CD4-positive, alpha-beta memory T cell (primary cell): ENCODE data around the gene CDC42SE2. TPM values are rescaled to one million over a fixed set of nuclear protein-coding genes. Genes with fewer than 3 reads are reported as not detected.
"Not testable (repeated sequence)": the region's sequence is repeated elsewhere in the genome, so short reads cannot be mapped to it uniquely, and the experiment has no call there.

Source experiments
- CTCF ChIA-PET: fragments of 350-600 bp; sonication (Branson Sonifier 250); formaldehyde crosslinking; loops from one replicate; lab custom pipeline; 2021; ENCODE audit warnings: inconsistent platforms; ENCODE audit not compliant: partially characterized antibody; lab: Charles Lee
- POLR2A ChIA-PET: fragments of 350-600 bp; sonication (Branson Sonifier 250); formaldehyde crosslinking; loops from one replicate; lab custom pipeline; 2021; ENCODE audit not compliant: partially characterized antibody; lab: Charles Lee
- DNase-seq, 5 donors: peaks; one replicate each; pipeline versions ENCODE4 v3.0.0 to v3.0.0-alpha.2; 2020 to 2022; ENCODE audit warnings: mixed read lengths in 1 of 5
- H3K27ac ChIP-seq: one replicate; pipeline ENCODE4 v1.7.0; 2013; ENCODE audit warnings: low read depth, low read length
- H3K27me3 ChIP-seq: 2 replicates; pipeline ENCODE4 v1.7.0; 2013; ENCODE audit warnings: mild to moderate bottlenecking, low read length, moderate library complexity; ENCODE audit not compliant: insufficient read depth
- H3K36me3 ChIP-seq: 2 replicates; pipeline ENCODE4 v1.7.0; 2013; ENCODE audit warnings: mild to moderate bottlenecking, low read length, moderate library complexity; ENCODE audit not compliant: insufficient read depth
- H3K4me1 ChIP-seq: 2 replicates; pipeline ENCODE4 v1.7.0; 2013; ENCODE audit warnings: mild to moderate bottlenecking, low read length, moderate library complexity; ENCODE audit not compliant: insufficient read depth
- H3K4me3 ChIP-seq, 2 donors: one replicate each; pipeline ENCODE4 v1.7.0; 2013; ENCODE audit warnings: low read length in 2 of 2, mild to moderate bottlenecking in 1 of 2
- H3K9me3 ChIP-seq, 2 donors: one replicate each; pipeline ENCODE4 v1.7.0; 2013; ENCODE audit warnings: low read length in 2 of 2, control low read depth in 1 of 2; ENCODE audit not compliant: control insufficient read depth in 1 of 2
- H3K27ac Mint-ChIP-seq, 7 donors: one replicate each; pipeline ENCODE4 v1.8.0; 2020 to 2021; ENCODE audit warnings: mixed read lengths in 7 of 7, mild to moderate bottlenecking in 6 of 7, inconsistent platforms in 3 of 7, moderate library complexity in 3 of 7
- H3K27me3 Mint-ChIP-seq, 2 donors: one replicate each; pipeline ENCODE4 v1.8.0; 2020 to 2021; ENCODE audit warnings: mixed read lengths in 2 of 2
- H3K36me3 Mint-ChIP-seq, 2 donors: one replicate each; pipeline ENCODE4 v1.8.0; 2020 to 2021; ENCODE audit warnings: mixed read lengths in 2 of 2, inconsistent platforms in 1 of 2, mild to moderate bottlenecking in 1 of 2
- H3K4me1 Mint-ChIP-seq, 4 donors: one replicate each; pipeline ENCODE4 v1.8.0; 2020 to 2021; ENCODE audit warnings: mixed read lengths in 4 of 4, mild to moderate bottlenecking in 1 of 4
- H3K4me3 Mint-ChIP-seq, 8 donors: one replicate each; pipeline ENCODE4 v1.8.0; 2020 to 2021; ENCODE audit warnings: mixed read lengths in 8 of 8, mild to moderate bottlenecking in 7 of 8, moderate library complexity in 6 of 8, inconsistent platforms in 3 of 8
- H3K9me3 Mint-ChIP-seq, 8 donors: one replicate each; pipeline ENCODE4 v1.8.0; 2020 to 2021; ENCODE audit warnings: mixed read lengths in 8 of 8, mild to moderate bottlenecking in 5 of 8, inconsistent platforms in 3 of 8, moderate library complexity in 1 of 8
- intact Hi-C: fragments of 100-400 bp; cut with micrococcal nuclease; formaldehyde crosslinking; loops from one replicate; pipeline ENCODE4 v1.15.1; 2023
- polyA plus RNA-seq, 2 donors: library from polyadenylated mRNA; unstranded; fragments of 300-500 nt; fragmentation: Illumina TruSeq; gene quantifications; one replicate each; pipeline ENCODE4 v1.2.3, GENCODE V29; 2021
- total RNA-seq, 2 experiments: library from RNA; stranded (reverse); gene quantifications; one replicate each; pipeline ENCODE4 v1.2.3, GENCODE V29; 2021

Gene CDC42SE2
- total and polyA plus RNA-seq, 4 experiments from 2014 or later: 298 to 773 (median 365) TPM

- Mint-ChIP-seq H3K27ac (peak overlapping the region; percentile 95 to 99 (median 97)), H3K4me1 (peaks cover 67 to 93% (median 80%) of the 10 kb centered on the region in 4 donors), H3K4me3 (peak overlapping the region; percentile 41 to 79 (median 73)), H3K9me3 (peaks cover 0 to 3% (median 0%) of the 10 kb centered on the region in 8 donors), H3K27me3 (no peaks in the 10 kb centered on the region), H3K36me3 (peaks cover 84 to 90% of the 10 kb centered on the region in 2 donors)
- Histone ChIP-seq H3K4me3 (no peak overlapping the region), H3K27me3 (no peaks in the 10 kb centered on the region), H3K27ac (peak overlapping the region; percentile 85), H3K4me1 (peaks cover 77% of the 10 kb centered on the region), H3K36me3 (peaks cover 31% of the 10 kb centered on the region), H3K9me3 (no peaks in the 10 kb centered on the region)
- ChIA-PET CTCF (interaction anchor here (0.9 to 5.3 kb wide), 3 partner anchors 12 to 21 kb away, joined by 3 to 31 read pairs (median 20); no protein-coding TSS in a partner anchor), POLR2A (interaction anchor here (0.6 to 7.1 kb wide), 14 partner anchors 10 to 255 kb away, joined by 3 to 69 read pairs (median 6); partner anchors contain the start of gene CDC42SE2)
- DNase-seq: peak; percentile 75 to 88 (median 83)
- intact Hi-C loops: loop anchor here (2.0 kb wide), 1 partner anchor 13 kb away; no protein-coding TSS in a partner anchor
Measured at GRCh38 chr5:131394128-131394527, 130.3 kb downstream of the CDC42SE2 start.

GRCh38 chr5:131396015-131396414, 132.2 kb downstream of the CDC42SE2 start:
- intact Hi-C loops: loop anchor here (2.0 kb wide), 1 partner anchor 19 kb away; no protein-coding TSS in a partner anchor
- Mint-ChIP-seq H3K9me3 (peaks cover 0 to 8% (median 3%) of the 10 kb centered on the region in 8 donors), H3K27ac (peak overlapping the region; percentile 95 to 99 (median 97)), H3K27me3 (no peaks in the 10 kb centered on the region), H3K4me1 (peaks cover 55 to 80% (median 69%) of the 10 kb centered on the region in 4 donors), H3K4me3 (peak overlapping the region in 7 of 8 donors; percentile 3 to 77 (median 68)), H3K36me3 (peaks cover 81 to 89% of the 10 kb centered on the region in 2 donors)
- CTCF ChIA-PET: interaction anchor here (1.4 to 5.3 kb wide), 4 partner anchors 9 to 232 kb away, joined by 3 to 31 read pairs (median 12); no protein-coding TSS in a partner anchor
- no peaks in the 10 kb centered on the region for H3K27me3 ChIP-seq
- H3K27ac ChIP-seq: peak overlapping the region; percentile 85
- no peaks in the 10 kb centered on the region for H3K9me3 ChIP-seq
- peaks cover 60% of the 10 kb centered on the region for H3K4me1 ChIP-seq
- no peak overlapping the region for H3K4me3 ChIP-seq
- peaks cover 24% of the 10 kb centered on the region for H3K36me3 ChIP-seq
- no peak for DNase-seq
- POLR2A ChIA-PET: interaction anchor here (1.0 to 7.1 kb wide), 15 partner anchors 11 to 240 kb away, joined by 3 to 69 read pairs (median 6); partner anchors contain the start of genes CDC42SE2 and HINT1

- POLR2A ChIA-PET: interaction anchor here (1.0 to 7.1 kb wide), 15 partner anchors 9 to 241 kb away, joined by 3 to 69 read pairs (median 5); partner anchors contain the start of genes CDC42SE2 and HINT1
- Mint-ChIP-seq H3K27ac (peak overlapping the region; percentile 95 to 99 (median 97)), H3K4me3 (peak overlapping the region in 7 of 8 donors; percentile 35 to 77 (median 68))
Measured at GRCh38 chr5:131396630-131397273, 132.9 kb downstream of the CDC42SE2 start.

GRCh38 chr5:131399007-131399406, 135.2 kb downstream of the CDC42SE2 start:
- intact Hi-C loops, H3K27me3 Mint-ChIP-seq, CTCF ChIA-PET, H3K9me3 ChIP-seq, H3K27ac ChIP-seq, H3K4me3 ChIP-seq, H3K27me3 ChIP-seq, DNase-seq: not testable (repeated sequence)
- H3K9me3 Mint-ChIP-seq: peaks cover 0 to 26% (median 15%) of the 10 kb centered on the region in 8 donors
- peaks cover 37 to 56% (median 44%) of the 10 kb centered on the region in 4 donors for H3K4me1 Mint-ChIP-seq
- Histone ChIP-seq H3K36me3 (peaks cover 29% of the 10 kb centered on the region), H3K4me1 (peaks cover 35% of the 10 kb centered on the region)
- H3K27ac Mint-ChIP-seq: peak overlapping the region; percentile 27 to 97 (median 67)
- H3K4me3 Mint-ChIP-seq: peak overlapping the region in 1 of 8 donors; percentile 35
- H3K36me3 Mint-ChIP-seq: peaks cover 77 to 83% of the 10 kb centered on the region in 2 donors
- POLR2A ChIA-PET: interaction anchor here (0.6 to 1.0 kb wide), 2 partner anchors 15 to 30 kb away, joined by 3 read pairs; no protein-coding TSS in a partner anchor

More at GRCh38 chr5:131396630-131397273, 132.9 kb downstream of the CDC42SE2 start:
- Mint-ChIP-seq H3K9me3 (peaks cover 0 to 13% (median 4%) of the 10 kb centered on the region in 8 donors), H3K27me3 (no peaks in the 10 kb centered on the region), H3K36me3 (peaks cover 76 to 86% of the 10 kb centered on the region in 2 donors), H3K4me1 (peaks cover 52 to 75% (median 65%) of the 10 kb centered on the region in 4 donors)
- Histone ChIP-seq H3K27ac (peak overlapping the region; percentile 85), H3K27me3 (no peaks in the 10 kb centered on the region), H3K36me3 (peaks cover 24% of the 10 kb centered on the region), H3K4me3 (no peak overlapping the region), H3K9me3 (no peaks in the 10 kb centered on the region), H3K4me1 (peaks cover 58% of the 10 kb centered on the region)
- CTCF ChIA-PET: interaction anchor here (1.5 to 5.3 kb wide), 3 partner anchors 8 to 18 kb away, joined by 5 to 31 read pairs (median 20); no protein-coding TSS in a partner anchor
- DNase-seq: no peak
- intact Hi-C loops: loop anchor here (2.0 kb wide), 1 partner anchor 18 kb away; no protein-coding TSS in a partner anchor

GRCh38 chr5:131400585-131400984, 136.7 kb downstream of the CDC42SE2 start:
- Mint-ChIP-seq H3K27ac (peak overlapping the region; percentile 0 to 97 (median 79)), H3K36me3 (peaks cover 80 to 86% of the 10 kb centered on the region in 2 donors), H3K27me3 (no peaks in the 10 kb centered on the region), H3K4me1 (peaks cover 28 to 46% (median 36%) of the 10 kb centered on the region in 4 donors), H3K9me3 (peaks cover 0 to 26% (median 15%) of the 10 kb centered on the region in 8 donors), H3K4me3 (peak overlapping the region in 1 of 8 donors; percentile 16)
- CTCF ChIA-PET: interaction anchor here (1.6 to 2.0 kb wide), 3 partner anchors 10 to 135 kb away, joined by 4 to 8 read pairs (median 5); no protein-coding TSS in a partner anchor
- Histone ChIP-seq H3K4me3 (no peak overlapping the region), H3K9me3 (peaks cover 0 to 6% of the 10 kb centered on the region in 2 donors), H3K36me3 (peaks cover 22% of the 10 kb centered on the region), H3K27ac (no peak overlapping the region), H3K4me1 (peaks cover 20% of the 10 kb centered on the region), H3K27me3 (no peaks in the 10 kb centered on the region)
- no peak for DNase-seq
- intact Hi-C loops: no loop called here
- POLR2A ChIA-PET: interaction anchor here (0.8 to 1.6 kb wide), 5 partner anchors 14 to 235 kb away, joined by 3 to 7 read pairs (median 5); partner anchors contain the start of gene HINT1

- intact Hi-C loops: no loop called here
- CTCF ChIA-PET: interaction anchor here (0.7 to 1.8 kb wide), 5 partner anchors 10 to 1638 kb away, joined by 3 to 6 read pairs (median 3); partner anchors contain the start of gene CDC42SE2
Measured at GRCh38 chr5:131405674-131406073, 141.8 kb downstream of the CDC42SE2 start.

More at GRCh38 chr5:131405674-131406073, 141.8 kb downstream of the CDC42SE2 start:
- H3K36me3 Mint-ChIP-seq: peaks cover 81% of the 10 kb centered on the region in 2 donors
- H3K4me1 Mint-ChIP-seq: peaks cover 9 to 26% (median 14%) of the 10 kb centered on the region in 4 donors
- no peak for DNase-seq
- H3K27me3 ChIP-seq: no peaks in the 10 kb centered on the region
- H3K9me3 Mint-ChIP-seq: peaks cover 0 to 28% (median 14%) of the 10 kb centered on the region in 8 donors
- peak overlapping the region; percentile 66 to 94 (median 72) for H3K27ac Mint-ChIP-seq
- H3K4me1 ChIP-seq: no peaks in the 10 kb centered on the region
- no peak overlapping the region for H3K27ac ChIP-seq
- H3K4me3 Mint-ChIP-seq: peak overlapping the region in 1 of 8 donors; percentile 4
- H3K9me3 ChIP-seq: peaks cover 0 to 6% of the 10 kb centered on the region in 2 donors
- H3K36me3 ChIP-seq: peaks cover 22% of the 10 kb centered on the region
- H3K4me3 ChIP-seq: no peak overlapping the region
- POLR2A ChIA-PET: interaction anchor here (0.8 to 2.9 kb wide), 7 partner anchors 9 to 153 kb away, joined by 3 to 13 read pairs (median 4); partner anchors contain the start of gene CDC42SE2
- H3K27me3 Mint-ChIP-seq: no peaks in the 10 kb centered on the region
